ENCODE measurements around the gene DDX46. TPM values are rescaled to one million over a fixed set of nuclear protein-coding genes. Genes with fewer than 3 reads are reported as not detected.
"Not testable (repeated sequence)": the region's sequence is repeated elsewhere in the genome, so short reads cannot be mapped to it uniquely, and the experiment has no call there.

DDX46 gene
- total RNA-seq, 1 donor from 2014 or later = 89.4 TPM

DNA sequence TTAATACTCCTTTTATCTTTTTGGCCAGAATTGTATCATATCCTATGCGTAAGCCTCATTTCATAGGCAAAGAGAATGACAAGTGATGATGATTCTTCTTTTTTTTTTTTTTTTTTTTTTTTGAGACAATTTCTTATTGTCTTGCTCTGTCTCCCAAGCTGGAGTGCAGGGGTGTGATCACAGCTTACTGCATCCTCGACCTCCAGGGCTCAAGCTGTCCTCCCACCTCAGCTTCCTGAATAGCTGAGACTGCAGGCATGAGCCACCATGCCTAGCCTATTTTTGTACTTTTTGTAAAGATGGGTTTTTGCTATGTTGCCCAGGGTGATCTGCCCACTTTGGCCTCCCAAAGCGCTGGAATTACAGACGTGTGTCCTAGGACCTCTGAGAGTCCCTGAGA lies 45.2 kb downstream of the DDX46 start:
- no peak overlapping the region for H3K4me3 Mint-ChIP-seq
- DNase-seq = no peak
- H3K4me1 Mint-ChIP-seq = no peaks in the 10 kb centered on the region
- no peaks in the 10 kb centered on the region for H3K27me3 Mint-ChIP-seq
- no peak overlapping the region for H3K27ac Mint-ChIP-seq
- intact Hi-C loops (cut with micrococcal nuclease) = no loop called here
- H3K36me3 Mint-ChIP-seq (ENCODE audit: low read depth) = peaks cover 28% of the 10 kb centered on the region
- no peaks in the 10 kb centered on the region for H3K9me3 Mint-ChIP-seq

DNA sequence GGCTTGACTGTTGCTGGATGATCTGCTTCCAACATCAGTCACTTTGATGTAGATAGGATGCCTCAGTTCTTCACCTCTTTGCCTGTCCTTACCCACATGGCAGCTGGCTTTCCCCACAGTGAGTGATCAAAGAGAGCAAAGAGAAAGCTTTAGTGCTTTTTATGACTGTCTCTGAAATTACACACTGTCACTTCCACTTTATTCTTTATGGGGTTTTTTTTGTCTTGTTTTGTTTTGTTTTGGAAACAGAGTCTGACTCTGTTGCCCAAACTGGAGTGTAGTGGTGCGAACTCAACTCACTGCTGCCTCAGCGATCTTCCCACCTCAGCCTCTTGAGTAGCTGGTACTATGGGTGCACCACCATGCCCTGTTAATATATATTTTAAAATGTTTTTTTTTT lies 54.8 kb downstream of the DDX46 start:
- Mint-ChIP-seq H3K27ac (peak overlapping the region; percentile 82), H3K9me3 (no peaks in the 10 kb centered on the region), H3K4me3 (no peak overlapping the region), H3K36me3 (ENCODE audit: low read depth) (peaks cover 43% of the 10 kb centered on the region), H3K27me3 (no peaks in the 10 kb centered on the region), H3K4me1 (peaks cover 9% of the 10 kb centered on the region)
- intact Hi-C loops (cut with micrococcal nuclease) = loop anchor here (2.0 to 5.0 kb wide), 2 partner anchors 34 to 75 kb away; partner anchors contain the start of genes C5orf24 and CAMLG
- DNase-seq = peak; percentile 78

DNA sequence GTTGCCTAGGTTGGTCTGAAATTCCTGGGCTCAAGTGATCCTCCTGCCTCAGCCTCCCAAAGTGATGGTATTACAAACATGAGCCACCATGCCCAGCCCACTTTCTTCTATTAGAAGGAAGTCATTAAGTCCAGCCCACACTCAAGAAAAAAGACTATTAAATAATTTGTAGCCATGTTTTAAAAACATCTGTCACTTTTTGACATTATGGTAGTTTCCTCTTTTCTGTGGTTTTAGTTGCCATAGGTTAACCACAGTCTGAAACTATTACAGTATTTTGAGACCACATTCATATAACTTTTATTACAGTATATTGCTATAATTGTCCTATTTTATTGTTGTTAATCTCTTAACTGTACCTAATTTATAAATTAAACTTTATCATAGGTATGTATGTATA lies 55.2 kb downstream of the DDX46 start:
- Mint-ChIP-seq H3K36me3 (ENCODE audit: low read depth) (peaks cover 45% of the 10 kb centered on the region), H3K4me3 (no peak overlapping the region), H3K27me3 (no peaks in the 10 kb centered on the region), H3K4me1 (peaks cover 9% of the 10 kb centered on the region), H3K27ac (no peak overlapping the region), H3K9me3 (no peaks in the 10 kb centered on the region)
- intact Hi-C loops (cut with micrococcal nuclease) = loop anchor here (2.0 to 5.0 kb wide), 2 partner anchors 33 to 75 kb away; partner anchors contain the start of genes C5orf24 and CAMLG
- no peak for DNase-seq

DNA sequence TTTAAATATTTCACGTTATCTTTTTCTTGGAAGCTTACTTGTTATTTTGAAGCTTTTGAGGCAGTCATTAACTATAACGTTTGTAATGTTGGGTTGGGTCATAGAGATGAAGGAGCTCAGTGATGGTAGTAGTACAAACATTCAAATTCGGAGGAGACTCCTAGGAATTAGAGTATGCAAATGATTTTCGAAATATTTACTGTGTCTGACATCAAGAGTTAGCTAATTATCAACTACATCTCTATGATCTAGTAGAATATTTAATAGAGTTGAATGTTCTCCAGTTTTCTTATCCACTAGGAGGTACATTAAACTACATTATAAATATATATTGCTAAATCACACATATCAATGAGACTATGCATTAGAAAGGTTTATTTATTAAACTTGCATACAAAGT lies 58.4 kb downstream of the DDX46 start:
- Mint-ChIP-seq H3K4me3 (no peak overlapping the region), H3K9me3 (no peaks in the 10 kb centered on the region), H3K36me3 (ENCODE audit: low read depth) (peaks cover 44% of the 10 kb centered on the region), H3K27me3 (no peaks in the 10 kb centered on the region), H3K27ac (no peak overlapping the region), H3K4me1 (peaks cover 9% of the 10 kb centered on the region)
- intact Hi-C loops (cut with micrococcal nuclease) = no loop called here
- no peak for DNase-seq

DNA sequence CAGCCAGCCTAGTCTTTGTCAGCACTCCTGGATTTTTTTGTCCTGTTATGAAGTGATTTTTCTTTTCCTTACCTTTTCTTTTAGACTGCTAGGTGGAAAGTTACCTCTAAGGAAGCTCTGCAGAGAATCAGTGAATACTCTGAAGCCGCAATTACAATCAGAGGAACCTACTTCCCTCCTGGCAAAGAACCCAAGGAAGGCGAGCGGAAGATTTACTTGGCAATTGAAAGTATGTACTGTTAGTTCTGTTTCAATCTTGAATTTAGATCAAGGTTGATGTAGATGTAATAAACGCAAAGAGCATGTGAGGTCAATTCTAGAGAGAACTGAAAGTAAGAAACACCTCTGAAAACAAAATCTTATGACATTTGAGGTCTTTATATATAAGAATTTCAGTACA lies 60.2 kb downstream of the DDX46 start:
- intact Hi-C loops (cut with micrococcal nuclease) = no loop called here

DNA sequence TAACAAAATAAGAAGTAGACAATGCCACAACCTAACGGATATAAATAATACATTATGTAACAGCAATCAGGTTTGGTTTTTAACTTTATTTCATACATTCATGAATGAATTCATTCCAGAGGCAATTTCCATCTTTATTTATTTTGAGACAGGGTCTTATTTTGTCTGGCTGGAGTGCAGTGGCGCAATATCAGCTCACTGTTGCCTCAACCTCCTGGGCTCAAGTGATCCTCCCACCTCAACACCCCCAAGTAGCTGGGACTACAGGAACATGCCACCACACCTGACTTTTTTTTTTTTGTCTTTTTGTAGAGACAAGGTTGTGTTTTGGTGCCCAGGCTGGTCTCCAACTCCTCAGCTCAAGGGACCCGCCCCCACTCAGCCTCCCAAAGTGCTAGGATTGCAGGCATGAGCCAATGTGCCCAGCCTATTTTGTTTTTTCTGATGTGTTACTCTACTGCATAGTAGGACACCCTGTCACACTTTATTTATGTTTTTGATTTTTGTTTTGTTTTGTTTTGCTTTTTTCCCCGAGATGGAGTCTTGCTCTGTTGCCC lies 60.9 kb downstream of the DDX46 start:
- H3K4me3 Mint-ChIP-seq = no peak overlapping the region
- peaks cover 36% of the 10 kb centered on the region for H3K36me3 Mint-ChIP-seq (ENCODE audit: low read depth)
- DNase-seq = no peak
- no peaks in the 10 kb centered on the region for H3K4me1 Mint-ChIP-seq
- intact Hi-C loops (cut with micrococcal nuclease) = no loop called here
- H3K9me3 Mint-ChIP-seq = no peaks in the 10 kb centered on the region
- no peak overlapping the region for H3K27ac Mint-ChIP-seq
- H3K27me3 Mint-ChIP-seq = no peaks in the 10 kb centered on the region

More for the DNA sequence above, 60.2 kb downstream of the DDX46 start:
- DNase-seq = no peak
- Mint-ChIP-seq H3K4me1 (peaks cover under 1% of the 10 kb centered on the region), H3K27ac (no peak overlapping the region), H3K4me3 (no peak overlapping the region), H3K36me3 (ENCODE audit: low read depth) (peaks cover 39% of the 10 kb centered on the region), H3K9me3 (no peaks in the 10 kb centered on the region), H3K27me3 (no peaks in the 10 kb centered on the region)

DNA sequence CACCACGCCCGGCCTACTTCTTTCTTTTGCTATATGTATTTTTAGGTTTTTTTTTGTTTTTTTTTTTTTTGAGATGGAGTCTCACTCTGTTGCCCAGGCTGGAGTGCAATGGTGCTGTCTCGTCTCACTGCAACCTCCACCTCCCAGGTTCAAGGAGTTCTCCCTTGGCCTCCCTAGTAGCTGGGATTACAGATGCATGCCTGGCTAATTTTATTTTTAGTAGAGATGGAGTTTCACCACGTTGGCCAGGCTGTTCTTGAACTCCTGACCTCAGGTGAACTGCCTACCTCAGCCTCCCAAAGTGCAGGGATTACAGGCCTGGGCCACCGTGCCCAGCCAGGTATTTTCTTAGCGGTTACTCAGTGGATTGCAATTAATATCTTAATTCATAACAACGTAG lies 63.3 kb downstream of the DDX46 start:
- no peak overlapping the region for H3K4me3 Mint-ChIP-seq
- intact Hi-C loops (cut with micrococcal nuclease) = no loop called here
- DNase-seq = no peak
- no peaks in the 10 kb centered on the region for H3K9me3 Mint-ChIP-seq
- H3K4me1 Mint-ChIP-seq = no peaks in the 10 kb centered on the region
- peaks cover 44% of the 10 kb centered on the region for H3K36me3 Mint-ChIP-seq (ENCODE audit: low read depth)
- no peak overlapping the region for H3K27ac Mint-ChIP-seq
- H3K27me3 Mint-ChIP-seq = no peaks in the 10 kb centered on the region

DNA sequence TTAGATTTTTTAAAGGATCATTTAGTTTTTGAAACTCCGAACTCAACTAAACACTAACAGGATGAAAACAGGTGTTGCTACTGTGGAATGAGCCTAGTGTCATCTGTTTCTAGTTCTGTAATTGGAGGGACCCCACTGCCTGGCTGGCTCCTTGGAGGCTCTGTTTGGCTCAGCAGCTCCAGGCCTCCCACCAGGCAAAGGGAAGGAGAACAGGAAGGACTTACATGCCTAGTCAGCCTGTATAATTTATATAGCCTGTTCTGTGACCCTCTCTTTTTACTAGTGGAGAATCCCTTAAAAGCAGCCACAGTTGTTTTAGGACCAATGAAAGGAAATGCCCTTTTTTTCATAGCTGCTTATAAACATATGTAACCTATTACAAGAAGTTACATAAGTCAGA lies 66.1 kb downstream of the DDX46 start:
- Mint-ChIP-seq H3K4me1 (no peaks in the 10 kb centered on the region), H3K9me3 (no peaks in the 10 kb centered on the region), H3K27me3 (no peaks in the 10 kb centered on the region), H3K36me3 (ENCODE audit: low read depth) (peaks cover 41% of the 10 kb centered on the region), H3K4me3 (no peak overlapping the region), H3K27ac (no peak overlapping the region)
- no peak for DNase-seq
- intact Hi-C loops (cut with micrococcal nuclease) = no loop called here

DNA sequence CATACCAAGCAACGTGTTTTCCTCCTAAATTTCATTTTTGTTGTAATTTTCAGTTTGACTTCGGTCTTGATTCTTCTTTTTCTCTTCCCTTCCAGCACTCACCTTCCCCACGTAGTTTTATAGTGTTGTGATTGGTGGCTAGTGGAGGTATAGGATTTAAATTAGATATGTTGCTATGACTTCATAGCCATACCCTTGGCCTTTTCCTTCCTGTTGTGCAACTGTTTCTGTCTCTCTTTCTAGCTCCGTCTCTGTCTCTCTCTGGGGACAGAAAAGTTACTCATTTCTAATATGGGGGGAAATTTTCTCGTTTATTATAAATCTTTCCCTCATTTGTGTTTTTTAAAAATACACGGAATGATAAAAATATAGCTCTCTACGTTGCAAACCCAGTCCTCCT lies 66.6 kb downstream of the DDX46 start:
- Mint-ChIP-seq H3K9me3 (no peaks in the 10 kb centered on the region), H3K27ac (no peak overlapping the region), H3K4me3 (no peak overlapping the region), H3K36me3 (ENCODE audit: low read depth) (peaks cover 38% of the 10 kb centered on the region), H3K4me1 (no peaks in the 10 kb centered on the region), H3K27me3 (no peaks in the 10 kb centered on the region)
- intact Hi-C loops (cut with micrococcal nuclease) = no loop called here
- DNase-seq = no peak

DNA sequence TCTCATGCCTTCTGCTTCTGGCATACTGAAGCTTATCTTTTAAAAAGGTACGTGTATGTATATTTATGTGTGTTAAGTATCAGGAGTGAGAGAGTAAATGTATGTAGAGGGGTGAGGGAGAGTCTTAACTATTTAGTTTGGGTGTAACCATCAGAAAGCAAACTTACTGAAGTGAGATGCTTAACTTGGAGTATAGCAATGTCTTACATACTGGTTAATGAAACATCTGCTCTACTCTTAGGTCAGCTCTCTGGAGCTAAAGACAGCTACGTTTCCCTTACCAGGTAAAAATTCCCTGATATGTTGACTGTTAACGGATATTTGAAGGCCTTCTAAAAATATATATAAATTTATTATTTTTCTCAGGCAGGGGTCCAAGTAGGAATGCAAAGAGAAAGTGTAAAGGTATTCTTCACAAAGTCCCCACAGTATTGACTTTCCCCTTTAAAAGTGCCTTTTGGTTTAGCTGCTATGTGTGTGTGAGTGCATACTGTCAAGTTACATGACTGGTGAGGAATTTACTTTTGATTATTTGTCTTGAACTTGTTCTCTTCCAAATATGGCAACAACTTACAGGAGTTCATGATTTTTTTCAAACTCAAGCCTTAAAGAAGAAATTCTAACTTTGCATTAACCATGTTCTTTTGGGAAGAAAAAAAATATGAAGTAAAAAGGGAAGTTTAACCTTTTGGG lies 74.9 kb downstream of the DDX46 start:
- DNase-seq = no peak
- Mint-ChIP-seq H3K36me3 (ENCODE audit: low read depth) (peaks cover 24% of the 10 kb centered on the region), H3K27me3 (no peaks in the 10 kb centered on the region), H3K4me3 (no peak overlapping the region), H3K4me1 (no peaks in the 10 kb centered on the region), H3K27ac (no peak overlapping the region), H3K9me3 (no peaks in the 10 kb centered on the region)
- intact Hi-C loops (cut with micrococcal nuclease) = no loop called here

DNA sequence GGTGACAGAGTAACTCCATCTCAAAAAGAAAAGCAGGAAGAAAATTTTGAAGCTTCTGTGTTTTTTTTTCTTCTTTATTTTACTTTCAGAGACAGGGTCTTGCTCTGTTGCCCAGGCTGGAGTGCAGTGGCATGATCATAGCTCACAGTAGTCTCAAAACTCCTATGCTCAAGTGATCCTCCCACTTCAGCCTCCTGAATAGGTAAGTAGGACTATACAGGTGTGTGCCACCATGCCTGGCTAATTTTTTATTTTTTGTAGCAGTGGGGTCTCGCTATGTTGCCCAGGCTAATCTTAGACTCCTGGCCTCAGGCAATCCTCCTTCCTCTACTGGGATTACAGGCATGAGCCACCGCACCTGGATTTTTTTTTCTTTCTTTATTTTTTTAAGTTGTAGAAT lies 77.0 kb downstream of the DDX46 start:
- Mint-ChIP-seq H3K27me3 (no peaks in the 10 kb centered on the region), H3K9me3 (no peaks in the 10 kb centered on the region), H3K4me1 (no peaks in the 10 kb centered on the region), H3K27ac (no peak overlapping the region), H3K36me3 (ENCODE audit: low read depth) (peaks cover 24% of the 10 kb centered on the region), H3K4me3 (no peak overlapping the region)
- DNase-seq = no peak
- intact Hi-C loops (cut with micrococcal nuclease) = no loop called here

DNA sequence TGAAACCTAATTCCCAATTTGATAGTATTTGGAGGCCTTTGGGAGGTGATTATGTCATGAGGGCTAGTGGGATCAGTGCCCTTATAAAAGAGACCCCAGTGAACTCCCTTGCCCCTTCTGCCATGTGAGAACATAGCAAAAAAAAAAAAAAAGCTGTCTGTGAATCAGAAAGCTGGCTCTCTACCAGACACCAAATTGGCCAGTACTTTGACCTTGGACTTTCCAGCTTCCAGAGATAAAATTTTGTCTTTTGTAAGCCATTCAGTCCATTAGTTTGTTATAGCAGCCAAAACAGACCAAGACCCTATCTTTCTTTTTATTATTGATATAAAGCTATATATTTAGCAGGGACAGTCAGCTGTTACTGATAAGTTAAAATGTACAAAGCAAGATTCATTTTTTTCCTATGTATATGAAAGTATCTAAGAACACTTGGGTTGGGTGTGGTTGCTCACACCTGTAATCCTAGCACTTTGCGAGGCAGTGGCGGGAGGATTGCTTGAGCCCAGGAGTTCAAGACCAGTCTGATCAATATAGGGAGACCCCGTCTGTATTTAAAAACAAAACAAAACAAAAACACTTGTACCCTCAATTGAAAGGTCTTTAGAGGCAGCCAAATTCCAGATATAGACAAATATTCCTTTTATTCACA lies 79.1 kb downstream of the DDX46 start:
- H3K4me3 Mint-ChIP-seq = no peak overlapping the region
- H3K27ac Mint-ChIP-seq = no peak overlapping the region
- intact Hi-C loops (cut with micrococcal nuclease) = no loop called here
- H3K36me3 Mint-ChIP-seq (ENCODE audit: low read depth) = peaks cover 22% of the 10 kb centered on the region
- no peak for DNase-seq
- H3K27me3 Mint-ChIP-seq = no peaks in the 10 kb centered on the region
- H3K9me3 Mint-ChIP-seq = no peaks in the 10 kb centered on the region
- no peaks in the 10 kb centered on the region for H3K4me1 Mint-ChIP-seq

DNA sequence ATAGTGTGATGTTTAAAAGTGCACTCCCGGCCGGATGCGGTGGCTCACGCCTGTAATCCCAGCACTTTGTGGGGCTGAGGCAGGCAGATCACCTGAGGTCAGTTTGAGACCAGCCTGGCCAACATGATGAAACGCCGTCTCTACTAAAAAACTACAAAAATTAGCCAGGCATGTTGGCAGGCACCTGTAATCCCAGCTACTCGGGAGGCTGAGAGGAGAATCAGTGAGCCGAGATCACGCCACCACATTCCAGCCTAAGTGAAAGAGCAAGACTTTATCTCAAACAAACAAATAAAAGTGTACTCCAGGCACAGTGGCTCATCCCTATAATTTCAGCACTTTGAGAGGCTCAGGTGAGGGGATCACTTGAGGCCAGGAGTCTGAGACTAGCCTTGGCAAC lies 79.8 kb downstream of the DDX46 start:
- H3K27me3 Mint-ChIP-seq; H3K9me3 Mint-ChIP-seq; DNase-seq; intact Hi-C loops (cut with micrococcal nuclease); H3K4me1 Mint-ChIP-seq; H3K27ac Mint-ChIP-seq; H3K4me3 Mint-ChIP-seq: not testable (repeated sequence)
- H3K36me3 Mint-ChIP-seq (ENCODE audit: low read depth) = peaks cover 18% of the 10 kb centered on the region

DNA sequence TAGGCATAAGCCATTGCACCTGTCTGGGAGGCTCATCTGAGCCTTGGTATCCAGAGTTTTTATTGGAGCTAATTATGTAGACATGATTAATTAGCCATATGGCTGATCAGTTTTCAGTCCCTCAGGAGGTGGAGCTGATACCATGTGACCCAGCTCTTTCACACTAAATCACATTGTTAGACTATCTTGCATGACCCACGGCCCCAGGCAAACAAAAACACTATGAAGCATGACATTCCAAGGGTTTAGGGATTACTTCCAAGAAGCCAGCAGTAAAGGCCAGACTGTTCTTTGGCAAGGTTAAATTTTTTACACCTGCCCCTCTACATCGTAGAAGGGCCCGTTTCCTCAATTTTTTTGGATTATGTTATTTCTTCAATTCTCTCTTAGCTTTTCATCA lies 82.2 kb downstream of the DDX46 start:
- H3K9me3 Mint-ChIP-seq = no peaks in the 10 kb centered on the region
- peaks cover 15% of the 10 kb centered on the region for H3K36me3 Mint-ChIP-seq (ENCODE audit: low read depth)
- no peak overlapping the region for H3K27ac Mint-ChIP-seq
- peaks cover 10% of the 10 kb centered on the region for H3K4me1 Mint-ChIP-seq
- H3K4me3 Mint-ChIP-seq = no peak overlapping the region
- DNase-seq = no peak
- intact Hi-C loops (cut with micrococcal nuclease) = no loop called here
- H3K27me3 Mint-ChIP-seq = no peaks in the 10 kb centered on the region
